Trophoblast cell (in vitro differentiated cells and primary cell): ENCODE measurements around the gene PDE6A. TPM values are rescaled to one million over a fixed set of nuclear protein-coding genes. Genes with fewer than 3 reads are reported as not detected.
A peak's percentile ranks its signal among the peaks of the same experiment; 100 is the strongest.

Experiments
- DNase-seq, 2 donors: peaks; one replicate each; pipeline ENCODE4 v3.0.0-alpha.2; 2016
- H2AFZ ChIP-seq: 2 replicates; pipeline ENCODE4 v1.6.1; 2013; ENCODE audit warnings: low read length, moderate library complexity, mild to moderate bottlenecking; ENCODE audit not compliant: insufficient read depth, poor library complexity
- H2AK5ac ChIP-seq: 2 replicates; pipeline ENCODE4 v1.6.1; 2013; ENCODE audit warnings: mild to moderate bottlenecking, low read length
- H2BK120ac ChIP-seq: 2 replicates; pipeline ENCODE4 v1.6.1; 2013; ENCODE audit warnings: low read length, mild to moderate bottlenecking, moderate library complexity; ENCODE audit not compliant: insufficient read depth, poor library complexity
- H2BK12ac ChIP-seq: 2 replicates; pipeline ENCODE4 v1.6.1; 2013; ENCODE audit warnings: mild to moderate bottlenecking, low read length, moderate library complexity
- H2BK5ac ChIP-seq: 2 replicates; pipeline ENCODE4 v1.6.1; 2013; ENCODE audit warnings: low read length, low read depth, moderate library complexity, mild to moderate bottlenecking; ENCODE audit not compliant: poor library complexity
- H3K14ac ChIP-seq: 2 replicates; pipeline ENCODE4 v1.6.1; 2013; ENCODE audit warnings: mild to moderate bottlenecking, low read length
- H3K18ac ChIP-seq: 2 replicates; pipeline ENCODE4 v1.6.1; 2013; ENCODE audit warnings: mild to moderate bottlenecking, low read length
- H3K23ac ChIP-seq: 2 replicates; pipeline ENCODE4 v1.6.1; 2013; ENCODE audit warnings: low read length
- H3K27ac ChIP-seq: 2 replicates; pipeline ENCODE4 v1.5.1; 2013; ENCODE audit warnings: low read depth, mild to moderate bottlenecking, inconsistent platforms, low read length, moderate library complexity
- H3K27me3 ChIP-seq: 2 replicates; pipeline ENCODE4 v1.6.1; 2013; ENCODE audit warnings: inconsistent platforms, mild to moderate bottlenecking, low read length, moderate library complexity; ENCODE audit not compliant: insufficient read depth
- H3K36me3 ChIP-seq, 2 experiments: 1 replicate in 1 of 2; 2 replicates in 1 of 2; pipeline ENCODE4 v1.6.1; 2013; ENCODE audit warnings: low read length in 2 of 2, mild to moderate bottlenecking in 2 of 2, moderate library complexity in 1 of 2; ENCODE audit not compliant: insufficient read depth in 2 of 2, control insufficient read depth in 1 of 2
- H3K4ac ChIP-seq: 2 replicates; pipeline ENCODE4 v1.6.1; 2013; ENCODE audit warnings: low read depth, mild to moderate bottlenecking, low read length, moderate library complexity
- H3K4me1 ChIP-seq, 2 experiments: 1 replicate in 1 of 2; 2 replicates in 1 of 2; pipeline ENCODE4 v1.6.1; 2013; ENCODE audit warnings: low read length in 2 of 2, mild to moderate bottlenecking in 2 of 2, moderate library complexity in 1 of 2; ENCODE audit not compliant: insufficient read depth in 2 of 2, control insufficient read depth in 1 of 2
- H3K4me2 ChIP-seq: 2 replicates; pipeline ENCODE4 v1.6.1; 2013; ENCODE audit warnings: inconsistent platforms, mild to moderate bottlenecking, low read length, moderate library complexity
- H3K4me3 ChIP-seq: 2 replicates; pipeline ENCODE4 v1.5.1; 2013; ENCODE audit warnings: mild to moderate bottlenecking, low read depth, low read length, inconsistent platforms
- H3K79me1 ChIP-seq: one replicate; pipeline ENCODE4 v1.6.1; 2013; ENCODE audit warnings: low read length
- H3K79me2 ChIP-seq: 2 replicates; pipeline ENCODE4 v1.6.1; 2013; ENCODE audit warnings: low read length, mild to moderate bottlenecking; ENCODE audit not compliant: control insufficient read depth, insufficient read depth, poor library complexity
- H3K9ac ChIP-seq: 2 replicates; pipeline ENCODE4 v1.6.1; 2013; ENCODE audit warnings: mild to moderate bottlenecking, low read length
- H3K9me3 ChIP-seq: 2 replicates; pipeline ENCODE4 v1.6.1; 2013; ENCODE audit warnings: low read depth, mild to moderate bottlenecking, control low read depth, inconsistent platforms, low read length; ENCODE audit not compliant: insufficient read depth
- H4K12ac ChIP-seq: 2 replicates; pipeline ENCODE4 v1.6.1; 2013; ENCODE audit warnings: low read depth, mild to moderate bottlenecking, low read length, moderate library complexity
- H4K8ac ChIP-seq: 2 replicates; pipeline ENCODE4 v1.6.1; 2013; ENCODE audit warnings: low read depth, mild to moderate bottlenecking, low read length, moderate library complexity
- H4K91ac ChIP-seq: one replicate; pipeline ENCODE4 v1.6.1; 2013; ENCODE audit warnings: low read depth, mild to moderate bottlenecking, low read length, moderate library complexity
- WGBS: extraction: QIAGEN DNeasy Blood & Tissue Kit; methylation state at CpG from one replicate; pipeline ENCODE4 v1.1.7; 2013; ENCODE audit warnings: missing lambda C conversion rate; ENCODE audit not compliant: insufficient read length, insufficient coverage; ENCODE audit errors: extremely low coverage; 5-methylcytosine and 5-hydroxymethylcytosine counted together
- polyA plus RNA-seq: library from polyadenylated mRNA; stranded (reverse); fragments of 200-250 nt; gene quantifications from 2 replicates; pipeline ENCODE4 v1.2.3, GENCODE V29; 2013

PDE6A gene
- polyA plus RNA-seq = not detected in 2 replicates

GRCh38 chr5:149944666-149945065, at the start of gene PDE6A:
Gene PDE6A (minus strand): TSS chr5:149944793. CDS start chr5:149944673, 120 bp downstream.
- DNase-seq = no peak
- no peak within 1 kb of the TSS for H3K4ac ChIP-seq
- no CpG with 5 or more reads among the region's 2 CpGs for WGBS

DNA sequence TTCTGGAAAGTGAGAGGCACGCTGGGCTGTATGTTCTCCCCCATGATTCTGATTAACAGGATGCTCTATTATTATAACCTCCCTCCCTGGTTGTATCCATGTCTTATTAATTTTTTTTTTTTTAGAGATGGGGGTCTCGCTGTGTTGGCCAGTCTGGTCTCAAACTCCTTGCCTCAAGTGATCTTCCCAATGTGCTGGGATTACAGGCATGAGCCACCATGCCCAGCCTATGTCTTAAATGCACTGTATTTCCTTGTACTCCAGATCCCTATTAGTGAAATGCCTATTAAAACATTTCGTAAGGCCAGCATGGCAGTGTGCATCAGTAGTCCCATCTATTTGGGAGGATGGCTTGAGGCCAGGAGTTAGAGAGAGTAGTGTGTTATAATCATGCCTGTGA, 48.9 kb upstream of the PDE6A start:
- no peaks in the 10 kb centered on the region for H3K27me3 ChIP-seq
- no peak overlapping the region for H3K23ac ChIP-seq
- peaks cover 6 to 7% of the 10 kb centered on the region in 2 experiments for H3K4me1 ChIP-seq
- no peak overlapping the region for H3K4ac ChIP-seq
- H2BK5ac ChIP-seq = no peak overlapping the region
- H3K9me3 ChIP-seq = no peaks in the 10 kb centered on the region
- H3K9ac ChIP-seq = no peak overlapping the region
- no peak overlapping the region for H2BK12ac ChIP-seq
- H2BK120ac ChIP-seq = no peak overlapping the region
- no peak overlapping the region for H2AFZ ChIP-seq
- H4K91ac ChIP-seq = no peak overlapping the region
- H3K27ac ChIP-seq = no peak overlapping the region
- no peak overlapping the region for H4K8ac ChIP-seq
- H3K18ac ChIP-seq = no peak overlapping the region
- H3K36me3 ChIP-seq = peaks cover 0 to 3% of the 10 kb centered on the region in 2 experiments
- no peak overlapping the region for H3K4me2 ChIP-seq
- DNase-seq = no peak
- WGBS = no CpG with 5 or more reads among the region's 3 CpGs
- no peaks in the 10 kb centered on the region for H3K79me1 ChIP-seq
- H3K79me2 ChIP-seq = no peaks in the 10 kb centered on the region
- H3K14ac ChIP-seq = no peak overlapping the region
- no peak overlapping the region for H2AK5ac ChIP-seq
- no peak overlapping the region for H4K12ac ChIP-seq
- H3K4me3 ChIP-seq = no peak overlapping the region

More at GRCh38 chr5:149944666-149945065, at the start of gene PDE6A:
- Histone ChIP-seq H3K9me3 (no peaks in the 10 kb centered on the region), H3K27ac (no peak within 1 kb of the TSS), H2BK5ac (no peak within 1 kb of the TSS), H4K91ac (no peak within 1 kb of the TSS), H3K27me3 (no peaks in the 10 kb centered on the region), H3K79me2 (no peaks in the 10 kb centered on the region), H2BK12ac (no peak within 1 kb of the TSS), H3K79me1 (no peaks in the 10 kb centered on the region), H3K4me3 (no peak within 1 kb of the TSS), H4K12ac (no peak within 1 kb of the TSS), H2AFZ (no peak within 1 kb of the TSS), H4K8ac (no peak within 1 kb of the TSS), H3K23ac (no peak within 1 kb of the TSS), H3K36me3 (no peaks in the 10 kb centered on the region), H3K9ac (no peak within 1 kb of the TSS), H2AK5ac (no peak within 1 kb of the TSS), H3K4me2 (no peak within 1 kb of the TSS), H2BK120ac (no peak within 1 kb of the TSS), H3K18ac (no peak within 1 kb of the TSS), H3K14ac (no peak within 1 kb of the TSS), H3K4me1 (no peaks in the 10 kb centered on the region)

DNA sequence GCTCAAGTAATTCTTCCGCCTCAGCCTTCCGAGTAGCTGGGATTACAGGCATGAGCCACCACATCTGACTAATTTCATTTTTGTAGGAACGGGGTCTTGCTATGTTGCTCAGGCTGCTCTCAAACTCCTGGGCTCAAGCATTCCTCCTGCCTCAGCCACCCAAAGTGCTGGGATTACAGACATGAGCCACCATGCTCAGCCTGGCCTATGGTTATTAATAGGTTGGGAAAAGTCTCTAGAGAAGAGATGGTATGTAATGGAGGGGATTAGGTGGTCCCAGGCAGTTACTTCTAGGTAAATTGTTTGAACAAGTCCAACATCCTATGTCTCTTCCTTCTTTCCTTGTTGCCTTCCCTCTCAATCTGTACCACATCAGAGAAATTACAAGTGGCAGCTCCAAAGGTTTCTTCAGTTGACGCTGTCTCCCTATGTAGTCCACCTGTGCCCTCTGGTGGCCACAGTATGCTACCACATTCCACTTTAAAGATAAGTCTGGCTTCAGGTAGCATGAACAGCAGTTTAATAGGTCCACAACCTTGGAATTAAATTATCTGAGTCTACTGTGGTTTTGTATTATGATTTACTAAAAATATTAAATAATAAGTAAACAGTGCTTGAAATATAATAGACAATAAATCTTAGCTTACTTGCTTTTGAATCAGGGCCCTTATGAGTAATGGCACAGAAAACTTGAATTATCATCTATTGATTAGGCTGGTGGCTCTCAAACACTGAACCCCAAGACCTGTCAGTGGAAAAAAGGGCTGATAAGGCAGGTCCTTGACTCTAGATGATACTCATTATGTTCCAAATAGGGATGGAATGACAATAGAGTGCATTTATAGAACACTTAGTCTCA, 46.2 kb upstream of the PDE6A start:
- Histone ChIP-seq H4K8ac (no peak overlapping the region), H3K9me3 (no peaks in the 10 kb centered on the region), H3K27me3 (no peaks in the 10 kb centered on the region), H4K91ac (no peak overlapping the region), H3K79me1 (no peaks in the 10 kb centered on the region), H3K4ac (no peak overlapping the region), H2BK12ac (no peak overlapping the region), H3K23ac (no peak overlapping the region), H3K36me3 (peaks cover 0 to 3% of the 10 kb centered on the region in 2 experiments), H2BK120ac (no peak overlapping the region), H3K18ac (no peak overlapping the region), H3K14ac (no peak overlapping the region), H3K27ac (no peak overlapping the region), H2AK5ac (no peak overlapping the region), H3K9ac (no peak overlapping the region), H3K4me3 (no peak overlapping the region), H3K79me2 (no peaks in the 10 kb centered on the region), H3K4me2 (no peak overlapping the region), H2AFZ (no peak overlapping the region), H3K4me1 (peaks cover 6 to 7% of the 10 kb centered on the region in 2 experiments), H4K12ac (no peak overlapping the region), H2BK5ac (no peak overlapping the region)
- peak; percentile 76 to 91 for DNase-seq
- no CpG with 5 or more reads among the region's 4 CpGs for WGBS

DNA sequence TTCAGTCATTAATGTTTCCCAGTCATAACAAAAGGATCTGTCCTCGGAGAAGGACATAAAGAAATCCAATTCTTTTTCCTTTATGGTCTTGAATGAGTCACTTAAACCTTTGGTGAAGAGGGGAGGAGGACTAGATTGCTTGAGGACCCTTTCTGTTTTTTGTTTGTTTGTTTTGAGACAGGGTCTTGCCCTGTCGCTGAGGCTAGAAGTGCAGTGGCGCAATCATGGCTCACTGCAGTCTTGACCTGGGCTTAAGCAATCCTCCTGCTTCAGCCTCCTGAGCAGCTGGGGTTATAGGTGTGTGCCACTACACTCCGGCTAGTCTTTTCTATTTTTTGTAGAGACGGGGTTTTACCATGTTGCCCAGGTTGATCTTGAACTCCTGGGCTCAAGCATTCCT, 43.5 kb upstream of the PDE6A start:
- H3K9ac ChIP-seq = no peak overlapping the region
- no peak overlapping the region for H3K18ac ChIP-seq
- no peaks in the 10 kb centered on the region for H3K79me1 ChIP-seq
- H2AK5ac ChIP-seq = no peak overlapping the region
- no peaks in the 10 kb centered on the region for H3K36me3 ChIP-seq
- no peak overlapping the region for H3K4ac ChIP-seq
- no peaks in the 10 kb centered on the region for H3K4me1 ChIP-seq
- no peaks in the 10 kb centered on the region for H3K9me3 ChIP-seq
- H3K27ac ChIP-seq = no peak overlapping the region
- no peaks in the 10 kb centered on the region for H3K79me2 ChIP-seq
- no peaks in the 10 kb centered on the region for H3K27me3 ChIP-seq
- no peak overlapping the region for H3K23ac ChIP-seq
- H2BK12ac ChIP-seq = no peak overlapping the region
- no CpG with 5 or more reads among the region's 5 CpGs for WGBS
- no peak overlapping the region for H3K4me2 ChIP-seq
- H4K12ac ChIP-seq = no peak overlapping the region
- DNase-seq = peak; percentile 21 to 30
- no peak overlapping the region for H2BK120ac ChIP-seq
- H3K14ac ChIP-seq = no peak overlapping the region
- H2BK5ac ChIP-seq = no peak overlapping the region
- H4K91ac ChIP-seq = no peak overlapping the region
- H4K8ac ChIP-seq = no peak overlapping the region
- no peak overlapping the region for H3K4me3 ChIP-seq
- no peak overlapping the region for H2AFZ ChIP-seq
